HTR-8/SVneo (cell line): Measurements from ENCODE around the gene CXCL9.
"Not testable (repeated sequence)": the region's sequence is repeated elsewhere in the genome, so short reads cannot be mapped to it uniquely, and the experiment has no call there.

ENCODE experiments used
- DNase-seq: peaks from one replicate; pipeline ENCODE4 v3.0.0; 2011; ENCODE audit warnings: low spot score, mixed read lengths; ENCODE audit not compliant: insufficient read length
- FAIRE-seq: peaks from 2 replicates; lab custom pipeline; 2011; peaks lifted over from hg19 to GRCh38; lab: Jason Lieb, UNC

The CXCL9 gene

DNA sequence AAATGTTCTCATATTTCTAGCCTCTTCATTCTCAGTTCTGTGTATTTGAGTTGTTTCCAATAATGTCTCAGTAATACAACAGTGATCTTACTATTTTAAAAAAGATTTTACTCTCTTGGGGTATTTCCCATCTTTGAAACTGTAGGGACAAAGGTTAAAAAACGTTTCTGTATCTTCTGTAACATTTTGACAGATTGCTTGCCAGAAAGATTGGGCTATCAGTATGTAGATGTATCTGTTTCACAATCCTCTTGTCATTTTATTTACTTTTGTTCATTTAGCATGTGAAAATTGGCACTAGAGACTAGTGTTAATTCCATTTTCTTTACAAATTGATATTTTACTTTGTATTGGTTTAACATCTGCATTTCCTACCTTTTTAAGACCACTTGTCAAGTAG lies 6.2 kb upstream of the CXCL9 start:
- no peak for FAIRE-seq
- DNase-seq, result no peak

DNA sequence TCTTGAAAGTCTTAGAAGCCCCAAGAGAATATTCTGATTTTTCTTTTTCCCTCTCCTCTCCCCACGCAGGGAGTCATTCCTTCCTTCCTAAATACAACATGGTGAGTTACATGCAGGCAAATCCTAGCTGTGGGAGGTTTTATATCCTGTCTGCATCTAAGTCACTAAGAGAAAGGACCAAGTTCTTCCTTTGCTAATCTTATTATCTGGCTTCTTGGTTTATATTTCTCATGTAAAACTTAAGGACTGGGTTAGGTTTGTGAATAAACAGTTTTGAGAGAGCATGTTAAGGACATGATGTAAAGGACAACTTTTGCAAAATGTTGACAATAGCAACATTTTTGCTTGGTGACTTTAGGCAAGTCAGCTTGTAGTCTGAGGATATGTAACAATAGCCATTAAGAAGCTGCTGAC lies 5.1 kb upstream of the CXCL9 start:
- FAIRE-seq (no peak), DNase-seq (no peak)

DNA sequence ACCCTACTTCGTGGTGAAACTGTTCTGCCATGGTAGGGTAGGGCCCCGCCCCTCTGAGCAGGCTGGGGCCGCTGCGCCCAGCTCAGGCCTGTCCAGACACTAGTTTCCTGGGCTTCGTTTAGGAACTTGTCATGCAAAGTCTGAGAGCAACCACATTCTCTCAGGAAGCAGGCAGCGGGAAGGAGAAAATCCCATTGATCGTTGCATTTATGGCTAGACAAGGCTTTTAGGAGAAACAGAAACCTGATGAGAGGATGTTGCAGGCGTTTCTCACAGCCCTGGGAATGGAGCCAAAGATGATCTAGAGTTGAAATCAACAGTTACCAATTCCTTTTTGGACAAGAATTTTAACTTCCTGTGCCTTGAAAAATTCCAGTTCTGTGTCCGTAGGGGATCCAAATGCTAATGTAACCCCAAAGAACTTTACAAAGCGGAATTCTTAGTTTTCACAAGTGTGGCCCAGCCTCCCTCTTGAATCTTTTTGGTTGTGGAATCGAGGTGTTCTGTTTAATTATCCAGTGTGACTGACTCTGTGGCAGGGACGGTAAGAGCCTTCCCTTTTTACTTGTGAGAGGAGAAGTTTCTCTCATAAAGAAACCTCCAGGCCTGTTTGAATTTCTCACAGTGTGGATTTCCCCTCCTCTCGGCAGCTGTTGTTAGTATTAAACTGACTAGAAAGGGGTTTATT lies 4.5 kb upstream of the CXCL9 start:
- FAIRE-seq (no peak), DNase-seq (no peak)

DNA sequence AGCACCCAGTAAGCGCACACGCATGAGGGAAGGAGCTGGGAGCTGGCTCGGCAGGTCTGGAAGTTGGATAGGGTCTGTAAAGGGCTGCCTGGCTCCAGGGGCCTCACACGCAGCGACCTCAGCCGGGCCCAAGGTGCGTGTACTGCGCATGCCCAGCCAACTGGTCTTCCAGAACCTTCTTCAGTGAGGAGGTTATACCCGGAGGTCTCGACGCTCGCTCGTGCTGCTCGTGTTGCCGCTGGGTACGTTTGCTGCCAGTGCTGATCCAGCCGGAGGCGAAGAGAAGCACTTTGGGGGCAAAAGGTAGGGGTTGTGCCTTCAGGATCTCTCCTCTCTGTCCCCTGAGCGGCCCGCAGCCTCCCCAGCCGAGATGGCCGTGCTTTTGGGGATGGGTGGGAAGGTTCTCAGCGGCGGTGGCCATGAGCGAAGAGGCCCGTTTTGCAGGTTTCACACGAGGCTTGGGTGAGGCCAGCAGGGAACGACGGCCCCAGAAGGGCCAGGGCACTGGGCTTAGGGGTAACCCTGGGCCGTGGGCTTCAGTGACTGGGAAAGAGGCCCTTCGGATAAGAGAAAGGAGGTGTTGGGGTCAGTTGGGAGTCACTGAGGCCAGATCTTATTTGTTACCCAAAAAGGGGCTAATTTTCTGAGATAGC lies 3.8 kb upstream of the CXCL9 start:
- FAIRE-seq, result no peak

DNA sequence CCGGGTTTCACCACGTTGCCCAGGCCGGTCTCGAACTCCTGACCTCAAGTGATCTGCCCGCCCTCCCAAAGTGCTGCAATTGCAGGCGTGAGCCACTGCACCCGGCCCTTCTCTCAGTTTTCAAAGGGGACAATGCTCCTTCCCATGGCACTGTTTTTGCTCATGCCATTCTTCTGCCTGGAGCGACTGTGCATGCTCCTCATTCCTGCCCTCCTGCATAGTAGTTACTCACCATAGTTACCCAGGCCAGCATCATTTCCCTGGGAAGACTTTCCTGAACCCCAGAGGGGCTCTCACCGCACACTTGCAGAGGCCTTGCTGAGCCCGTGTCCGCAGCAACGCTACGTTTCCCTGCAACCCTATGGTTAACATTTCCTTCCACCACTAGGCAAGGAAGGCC lies 3.3 kb upstream of the CXCL9 start:
- FAIRE-seq (no peak), DNase-seq (no peak)

More for the DNA sequence above, 3.8 kb upstream of the CXCL9 start:
- DNase-seq, result no peak

- FAIRE-seq (no peak), DNase-seq (no peak)
These were observed 2.0 kb upstream of the CXCL9 start for GRCh38 chr4:76009311-76009710.

GRCh38 chr4:76003620-76004019 lies 3.7 kb downstream of the CXCL9 start:
- DNase-seq (no peak), FAIRE-seq (no peak)

DNA sequence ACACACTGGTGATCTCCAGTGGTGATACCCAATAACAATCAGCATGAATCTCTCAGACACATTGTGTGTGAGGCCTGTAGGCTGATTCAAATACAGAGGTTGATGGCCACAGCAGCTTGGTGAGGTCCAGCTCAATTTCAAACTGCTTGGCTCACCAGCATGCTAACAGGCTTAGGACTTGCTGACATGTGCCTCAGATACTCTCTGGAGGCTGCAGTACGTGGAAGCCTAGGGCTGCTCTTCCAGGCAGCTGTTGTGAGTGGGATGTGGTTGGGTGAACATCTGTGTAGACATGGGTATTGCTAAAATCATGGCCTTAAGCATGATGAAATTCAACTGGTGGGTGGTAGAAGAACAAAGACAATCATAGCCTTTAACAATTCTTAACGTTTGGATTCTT lies 4.3 kb downstream of the CXCL9 start:
- no peak for FAIRE-seq
- DNase-seq, result no peak

DNA sequence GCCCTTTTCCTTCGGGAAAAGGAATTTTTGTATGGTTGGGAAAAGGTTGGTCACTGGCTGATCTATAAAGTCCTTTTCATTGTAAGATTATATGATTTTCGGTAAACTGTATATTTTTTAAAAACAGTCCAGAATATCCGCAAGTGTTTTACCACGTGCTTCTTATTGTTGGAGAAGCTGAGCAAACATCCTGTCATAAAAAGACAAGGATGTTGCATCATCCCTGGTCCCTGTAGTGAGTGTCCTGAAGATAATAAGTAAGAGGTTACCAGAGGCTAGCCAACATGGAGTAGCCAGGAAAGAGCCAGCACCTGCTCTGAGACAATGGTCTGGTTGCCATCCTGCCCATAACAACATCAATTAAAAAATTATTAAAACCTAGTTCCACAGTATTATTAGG lies 5.1 kb downstream of the CXCL9 start:
- FAIRE-seq, result no peak
- DNase-seq, result no peak

DNA sequence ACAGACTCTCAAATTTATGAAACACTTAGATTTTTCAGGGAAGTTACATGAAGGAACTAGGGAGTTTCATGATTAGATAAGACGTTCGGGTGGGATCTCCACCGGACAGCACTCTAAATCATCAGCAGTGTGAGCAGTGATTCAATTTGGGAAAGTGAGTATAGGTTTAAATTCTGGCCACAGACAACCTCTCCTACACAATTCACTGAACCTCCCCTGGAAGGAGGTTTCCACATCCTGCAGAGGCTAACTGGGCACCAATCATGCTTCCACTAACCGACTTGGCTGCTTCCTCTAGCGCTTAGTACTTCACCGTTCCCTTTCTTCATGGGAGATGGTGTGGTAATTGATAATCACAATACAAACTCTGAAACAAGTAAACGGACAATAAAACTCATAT lies 5.6 kb downstream of the CXCL9 start:
- no peak for FAIRE-seq

GRCh38 chr4:76000279-76000678 lies 7.0 kb downstream of the CXCL9 start:
- DNase-seq (no peak), FAIRE-seq (no peak)

More for the DNA sequence above, 5.6 kb downstream of the CXCL9 start:
- DNase-seq, result no peak

- not testable (repeated sequence) for DNase-seq, FAIRE-seq
These were observed 8.7 kb downstream of the CXCL9 start for GRCh38 chr4:75998525-75999147.

DNA sequence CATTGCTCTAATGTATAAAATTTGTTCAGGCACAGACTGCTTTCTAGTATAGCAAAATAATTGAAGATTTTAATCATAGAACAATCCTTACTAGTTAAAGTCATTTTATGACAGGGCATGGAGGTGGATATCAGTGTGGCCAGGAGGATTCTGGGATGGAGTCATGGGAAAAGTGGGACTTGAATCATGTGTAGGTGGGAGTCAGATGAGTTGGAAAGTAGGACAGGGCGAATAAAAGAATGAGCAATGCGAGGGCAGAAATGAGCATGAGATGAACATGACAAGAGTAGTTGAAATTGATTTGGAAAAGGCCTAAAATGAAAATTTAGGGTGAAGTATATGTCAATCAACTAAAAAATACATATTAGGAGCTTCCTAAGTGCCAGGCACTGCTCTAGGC lies 9.4 kb downstream of the CXCL9 start:
- DNase-seq (no peak), FAIRE-seq (no peak)

- DNase-seq (no peak), FAIRE-seq (no peak)
These were observed 10.2 kb downstream of the CXCL9 start for GRCh38 chr4:75997081-75997480.

DNA sequence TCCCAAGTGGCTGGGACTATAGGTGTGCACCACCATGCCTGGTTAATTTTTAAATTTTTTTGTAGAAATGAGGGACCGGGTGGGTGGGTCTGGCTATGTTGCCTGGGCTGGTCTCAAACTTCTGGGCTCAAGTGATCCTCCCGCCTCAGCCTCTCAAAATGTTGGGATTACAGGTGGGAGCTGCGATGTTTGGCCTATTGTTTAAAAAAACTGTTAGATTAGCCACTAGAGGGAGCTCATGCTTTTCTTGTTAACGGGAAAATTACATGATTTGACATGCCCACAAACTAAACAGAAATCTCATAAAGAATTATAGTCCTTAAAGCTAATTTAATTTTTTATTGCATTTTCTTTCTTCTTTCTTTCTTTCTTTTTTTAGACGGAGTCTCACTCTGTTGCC lies 11.6 kb downstream of the CXCL9 start:
- no peak for FAIRE-seq
- peak; percentile 23 for DNase-seq

GRCh38 chr4:75992462-75992861 lies 14.8 kb downstream of the CXCL9 start:
- FAIRE-seq, result no peak
- no peak for DNase-seq

DNA sequence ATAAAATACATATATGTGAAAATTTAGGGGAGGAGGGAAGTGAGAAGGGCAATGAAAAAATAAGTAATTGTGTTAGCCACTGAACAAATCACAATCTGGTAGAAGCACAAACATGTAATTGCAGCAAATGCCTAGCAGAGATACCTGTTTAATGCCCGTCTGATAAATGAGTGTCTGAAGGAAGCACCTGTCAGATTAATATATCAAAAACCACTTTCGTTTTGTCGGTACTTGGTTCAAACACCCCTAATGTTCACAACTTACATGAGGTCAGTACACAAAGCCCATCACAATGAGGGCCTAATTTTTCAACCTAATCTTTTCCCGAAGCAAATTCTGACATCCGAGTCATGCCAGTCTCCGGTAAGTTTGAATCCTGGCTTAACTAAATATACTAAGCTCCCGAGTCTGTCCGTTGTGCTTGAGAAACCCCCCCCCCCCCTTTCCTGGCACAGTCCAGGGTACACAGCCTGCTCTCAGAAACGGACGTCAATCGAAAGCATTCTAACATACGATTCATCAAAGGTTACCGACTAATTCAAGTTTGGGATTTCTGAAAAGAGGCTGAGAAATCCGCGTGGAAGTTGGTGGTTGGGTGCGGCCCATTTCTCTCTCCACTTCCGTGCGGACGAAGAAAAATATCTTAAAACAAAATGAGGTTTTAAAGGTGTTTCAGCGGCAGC lies 17.3 kb downstream of the CXCL9 start:
- DNase-seq (no peak), FAIRE-seq (no peak)

DNA sequence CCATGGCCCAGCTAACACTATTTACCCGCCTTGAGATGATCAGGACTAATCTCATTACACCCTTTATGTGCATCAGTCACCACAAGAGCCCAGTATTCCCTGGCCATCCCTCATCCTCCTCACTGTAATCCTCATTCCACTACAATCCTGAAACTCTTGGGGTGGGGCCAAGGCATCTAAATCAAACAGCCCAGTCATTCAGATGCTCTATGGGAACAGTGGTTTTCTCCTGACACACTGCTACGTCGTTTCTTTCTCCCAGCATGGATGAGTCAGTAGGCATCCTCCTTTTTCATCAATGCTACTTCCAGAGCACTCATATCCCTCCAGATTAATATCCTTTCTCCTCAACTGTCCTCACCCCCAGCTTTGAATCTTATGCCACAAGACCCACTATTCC lies 22.2 kb downstream of the CXCL9 start:
- no peak for FAIRE-seq
- peak; percentile 10 for DNase-seq

DNA sequence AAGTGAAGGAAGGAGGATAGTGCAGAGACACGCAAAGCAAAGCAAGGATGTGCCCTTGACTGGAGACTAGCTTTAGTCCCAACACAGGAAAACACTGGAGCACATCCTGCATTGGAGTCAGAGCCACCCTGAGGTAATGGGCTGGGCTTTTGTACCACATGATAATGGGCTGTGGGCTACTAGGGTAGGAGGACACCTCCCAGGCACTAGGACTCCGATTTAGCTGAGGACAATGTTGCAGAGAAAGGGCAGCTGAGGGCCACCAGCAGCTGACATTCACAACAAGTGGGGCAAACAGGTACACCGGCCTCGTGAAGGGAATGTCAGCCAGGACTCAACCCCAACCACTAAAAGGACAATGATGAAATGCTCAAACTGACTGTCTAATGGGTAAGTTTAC lies 26.7 kb downstream of the CXCL9 start:
- FAIRE-seq (no peak), DNase-seq (no peak)

DNA sequence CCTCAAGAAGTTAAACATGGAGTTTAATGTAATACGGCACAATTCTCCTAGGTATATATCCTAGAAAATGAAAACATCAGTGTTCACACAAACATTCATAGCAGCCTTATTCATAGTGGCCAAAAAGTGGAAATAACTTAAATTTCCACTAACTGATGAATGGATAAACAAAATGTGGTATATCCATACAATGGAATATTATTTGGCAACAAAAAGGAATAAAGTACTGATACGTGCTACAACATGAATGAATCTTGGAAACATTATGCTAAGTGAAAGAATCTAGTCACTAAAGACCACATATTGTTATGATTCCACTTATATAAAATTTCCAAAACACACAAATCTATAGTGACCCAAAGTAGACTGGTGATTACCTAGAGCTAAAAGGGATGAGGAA lies 31.1 kb downstream of the CXCL9 start:
- no peak for DNase-seq
- FAIRE-seq, result no peak

DNA sequence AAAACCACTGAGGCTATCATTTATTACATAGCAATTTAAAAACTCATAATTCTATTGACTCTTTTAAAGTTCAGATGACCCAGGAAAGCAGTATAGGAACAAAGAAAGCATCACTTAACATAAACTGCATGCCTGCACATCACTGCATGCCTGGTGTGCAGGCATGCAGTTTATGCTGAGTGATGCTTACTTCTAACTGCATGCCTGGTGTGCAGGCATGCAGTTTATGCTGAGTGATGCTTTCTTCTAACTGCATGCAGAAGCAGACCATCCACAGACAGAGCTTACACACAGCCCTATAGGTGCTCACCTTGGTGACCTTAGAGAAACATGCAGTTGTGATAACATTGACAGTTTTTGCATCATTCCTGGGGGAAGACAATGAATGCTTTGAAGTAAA lies 33.5 kb downstream of the CXCL9 start:
- DNase-seq, result no peak
- FAIRE-seq, result no peak
